HG02852 (cell line): ENCODE measurements around the gene GNA14.
"Not testable (repeated sequence)": the region's sequence is repeated elsewhere in the genome, so short reads cannot be mapped to it uniquely, and the experiment has no call there.

Source experiments
- ATAC-seq: cut with Tn5 transposase; IDR thresholded peaks from one replicate; pipeline ENCODE4 v1.9.1; 2021; ENCODE audit warnings: mild to moderate bottlenecking, moderate library complexity; ENCODE audit not compliant: unreplicated experiment

The GNA14 gene

DNA sequence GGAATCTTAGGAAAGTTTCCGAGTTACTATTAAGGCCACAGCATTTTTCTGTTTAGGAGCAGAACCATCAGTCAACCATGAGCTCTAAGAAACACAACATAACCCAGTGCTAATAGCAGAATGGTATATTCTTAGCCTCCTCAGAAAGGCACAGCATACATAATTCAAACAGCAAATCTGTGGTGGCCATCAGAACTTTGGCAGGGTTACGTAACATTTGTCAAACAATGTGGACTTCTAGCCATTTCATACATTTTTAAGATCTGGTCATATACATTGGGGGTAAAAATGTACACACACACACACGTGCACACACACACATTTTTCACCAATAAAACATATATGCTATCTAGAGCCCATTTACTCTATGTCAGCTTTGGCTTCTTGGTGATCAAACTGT, 225.2 kb downstream of the GNA14 start:
- ATAC-seq: no peak

DNA sequence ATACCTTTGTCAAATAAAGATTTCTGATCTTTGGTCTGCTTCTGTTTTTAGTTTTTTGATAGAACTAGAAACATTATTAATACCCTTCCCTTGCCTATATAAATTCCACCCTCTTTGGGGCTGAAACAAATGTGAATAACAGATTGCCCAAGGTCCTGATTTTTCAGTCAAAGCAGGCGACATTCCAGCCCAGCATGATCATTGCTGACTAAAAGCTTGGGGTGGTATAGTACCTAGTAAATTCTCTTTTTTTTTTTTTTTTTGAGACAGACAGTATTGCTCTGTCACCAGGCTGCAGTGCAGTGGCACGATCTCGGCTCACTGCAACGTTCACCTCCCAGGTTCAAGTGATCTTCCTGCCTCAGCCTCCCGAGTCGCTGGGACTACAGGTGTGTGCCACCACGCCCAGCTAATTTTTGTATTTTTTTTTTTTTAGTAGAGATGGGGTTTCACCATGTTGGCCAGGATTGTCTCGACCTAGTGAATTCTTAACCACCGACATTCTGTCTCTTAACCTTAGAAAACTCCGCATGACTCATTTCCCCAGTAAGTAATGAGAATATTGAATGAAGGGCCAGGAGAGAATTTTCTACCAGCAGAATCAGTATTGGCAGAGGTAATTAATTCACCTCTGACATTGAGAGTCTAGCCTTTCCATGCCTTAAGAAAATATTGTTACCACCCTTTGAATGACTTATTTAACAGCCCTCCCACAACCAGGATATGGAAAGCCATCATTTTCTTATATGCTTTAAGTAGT, 226.4 kb downstream of the GNA14 start:
- ATAC-seq: no peak

GRCh38 chr9:77420641-77421040, 227.5 kb downstream of the GNA14 start:
- no peak for ATAC-seq

DNA sequence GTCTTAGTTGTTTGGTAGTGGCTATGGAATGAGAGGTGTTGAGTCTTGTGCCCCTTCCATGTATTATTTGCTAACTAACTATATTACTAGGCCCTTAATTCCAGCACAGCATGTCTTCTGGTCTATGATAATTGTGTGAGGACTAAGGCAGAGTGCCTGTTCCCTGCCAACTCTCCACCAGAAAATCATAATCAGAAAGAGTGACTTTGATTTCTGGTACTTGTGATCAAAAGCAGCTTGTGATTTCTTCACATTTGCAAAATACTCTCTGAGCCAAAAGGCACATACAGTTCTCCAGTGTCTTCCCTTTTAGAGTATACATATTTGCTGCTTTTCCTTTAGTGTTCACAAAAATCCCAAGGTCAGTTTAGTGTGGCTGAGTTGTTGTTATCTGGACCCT, 229.9 kb downstream of the GNA14 start:
- ATAC-seq: no peak

GRCh38 chr9:77417566-77417965, 230.6 kb downstream of the GNA14 start:
- ATAC-seq: no peak

DNA sequence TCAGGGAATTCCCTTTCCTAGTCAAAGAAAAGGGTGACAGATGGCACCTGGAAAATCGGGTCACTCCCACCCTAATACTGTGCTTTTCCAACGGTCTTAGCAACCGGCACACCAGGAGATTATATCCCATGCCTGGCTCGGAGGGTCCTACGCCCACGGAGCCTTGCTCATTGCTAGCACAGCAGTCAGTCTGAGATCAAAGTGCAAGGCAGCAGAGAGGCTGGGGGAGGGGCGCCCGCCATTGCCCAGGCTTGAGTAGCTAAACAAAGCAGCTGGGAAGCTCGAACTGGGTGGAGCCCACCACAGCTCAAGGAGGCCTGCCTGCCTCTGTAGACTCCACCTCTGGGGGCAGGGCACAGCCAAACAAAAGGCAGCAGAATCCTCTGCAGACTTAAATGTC, 239.6 kb downstream of the GNA14 start:
- ATAC-seq: not testable (repeated sequence)

DNA sequence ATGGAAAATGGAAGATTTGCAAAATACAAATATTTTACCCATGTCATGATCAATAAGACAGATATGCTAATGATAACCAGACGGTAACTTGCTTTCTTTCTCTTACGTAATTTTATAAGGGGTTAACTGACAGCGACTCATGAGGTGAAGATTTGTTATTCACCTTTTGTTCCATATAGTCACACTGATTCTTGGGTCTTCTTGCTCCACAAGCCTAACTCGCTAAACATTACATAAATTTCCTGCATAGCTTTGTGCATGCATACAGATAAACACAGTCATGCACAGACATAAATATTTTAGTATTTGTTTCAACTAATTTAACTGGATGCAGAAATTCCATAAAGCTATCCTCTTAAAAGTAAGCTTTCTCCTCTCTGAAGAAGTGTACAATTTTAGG, 244.9 kb downstream of the GNA14 start:
- no peak for ATAC-seq

DNA sequence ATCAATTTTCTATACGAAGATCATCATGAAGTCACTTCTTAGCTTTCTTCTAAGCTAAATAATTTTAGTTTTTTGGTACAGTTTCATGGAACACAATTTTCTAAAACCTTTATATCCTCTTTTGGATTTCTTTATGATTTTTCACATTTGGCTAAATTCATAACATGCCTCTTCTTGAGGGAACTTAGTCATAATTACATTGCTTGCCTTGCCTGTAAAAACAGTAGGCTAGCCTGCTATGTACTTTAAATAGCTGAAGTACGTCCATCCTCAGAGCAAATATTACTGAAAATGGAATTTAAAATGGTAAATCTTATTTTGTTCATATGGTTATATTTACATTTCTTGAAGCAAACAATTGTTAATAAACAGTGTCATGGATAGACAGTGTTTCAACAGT, 245.8 kb downstream of the GNA14 start:
- no peak for ATAC-seq

DNA sequence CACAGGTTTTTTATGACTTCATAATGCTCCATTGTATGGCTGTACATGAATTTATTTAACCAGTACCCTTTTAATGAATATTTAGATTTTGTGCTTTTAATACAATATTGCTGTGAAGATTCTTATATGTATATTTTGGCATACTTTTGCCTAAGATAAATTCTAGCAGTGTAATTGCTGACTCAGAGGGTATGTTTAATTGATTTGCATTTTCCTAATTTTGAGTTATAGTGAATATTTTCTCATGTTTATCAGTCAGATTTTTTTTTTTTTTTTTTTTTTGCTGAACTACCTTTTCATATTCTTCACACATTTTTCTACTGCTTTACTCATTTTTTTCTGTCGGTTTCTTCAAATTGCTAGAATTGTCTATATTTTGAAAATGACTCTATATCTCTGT, 248.2 kb downstream of the GNA14 start:
- no peak for ATAC-seq

GRCh38 chr9:77398581-77398980, 249.5 kb downstream of the GNA14 start:
- ATAC-seq: not testable (repeated sequence)

GRCh38 chr9:77392328-77392727, 255.8 kb downstream of the GNA14 start:
- ATAC-seq: no peak

DNA sequence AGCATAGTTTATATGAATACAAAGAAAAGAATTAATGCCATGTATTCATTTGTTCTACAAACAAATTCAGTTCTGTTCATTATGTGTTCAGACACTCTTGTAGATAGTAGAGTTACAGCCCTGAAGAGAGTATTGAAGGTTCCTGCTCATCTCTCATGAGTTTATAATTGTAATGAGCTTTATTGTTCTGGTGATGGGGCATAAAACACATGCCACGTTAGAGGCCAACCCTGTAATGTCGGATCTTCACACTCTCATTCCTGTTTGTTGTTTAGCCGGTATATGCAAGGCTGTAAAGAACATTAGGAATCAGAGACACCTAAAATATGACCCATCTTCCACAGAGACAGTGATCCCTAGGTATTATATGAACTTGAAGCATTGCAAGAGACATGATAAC, 256.3 kb downstream of the GNA14 start:
- no peak for ATAC-seq

GRCh38 chr9:77386187-77386586, 261.9 kb downstream of the GNA14 start:
- ATAC-seq: no peak

DNA sequence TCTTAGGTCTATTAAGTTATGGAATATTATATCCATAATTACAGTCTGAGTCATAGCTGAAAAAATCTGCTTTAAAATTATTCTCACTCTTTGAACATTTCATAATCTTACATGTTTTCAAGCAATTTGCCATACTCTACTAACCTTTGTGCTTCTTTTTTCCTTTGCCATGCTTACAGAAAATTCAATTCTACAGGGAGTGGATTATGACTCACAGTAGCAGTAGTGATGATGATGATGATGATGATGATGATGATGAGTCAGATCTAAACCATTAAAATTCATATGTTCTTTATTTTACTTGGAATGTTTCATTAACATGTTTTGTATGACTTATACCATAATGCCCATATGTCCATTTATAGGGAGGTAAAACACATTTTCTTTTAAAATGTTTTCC, 263.7 kb downstream of the GNA14 start:
- no peak for ATAC-seq

- ATAC-seq: no peak
Observed at GRCh38 chr9:77375956-77376532, 272.1 kb downstream of the GNA14 start.

DNA sequence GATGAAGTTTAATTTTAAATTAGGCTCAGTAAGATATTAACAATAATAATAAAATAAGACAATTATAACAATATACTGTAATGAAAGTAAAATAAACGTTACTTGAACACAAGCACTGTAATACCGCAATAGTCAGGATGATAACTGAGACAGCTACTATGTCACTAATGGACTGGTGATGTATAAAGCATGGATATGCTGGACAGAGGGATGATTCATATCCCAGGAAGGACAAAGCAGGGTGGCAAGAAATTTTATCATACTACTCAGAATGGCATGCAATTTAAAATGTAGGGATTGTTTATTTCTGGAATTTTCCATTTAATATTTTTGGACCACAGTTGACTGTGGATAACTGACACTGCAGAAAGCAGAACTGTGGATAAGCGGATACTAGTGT, 273.9 kb downstream of the GNA14 start:
- ATAC-seq: no peak
